Measurements from ENCODE around the gene BRSK2.

BRSK2 gene

DNA sequence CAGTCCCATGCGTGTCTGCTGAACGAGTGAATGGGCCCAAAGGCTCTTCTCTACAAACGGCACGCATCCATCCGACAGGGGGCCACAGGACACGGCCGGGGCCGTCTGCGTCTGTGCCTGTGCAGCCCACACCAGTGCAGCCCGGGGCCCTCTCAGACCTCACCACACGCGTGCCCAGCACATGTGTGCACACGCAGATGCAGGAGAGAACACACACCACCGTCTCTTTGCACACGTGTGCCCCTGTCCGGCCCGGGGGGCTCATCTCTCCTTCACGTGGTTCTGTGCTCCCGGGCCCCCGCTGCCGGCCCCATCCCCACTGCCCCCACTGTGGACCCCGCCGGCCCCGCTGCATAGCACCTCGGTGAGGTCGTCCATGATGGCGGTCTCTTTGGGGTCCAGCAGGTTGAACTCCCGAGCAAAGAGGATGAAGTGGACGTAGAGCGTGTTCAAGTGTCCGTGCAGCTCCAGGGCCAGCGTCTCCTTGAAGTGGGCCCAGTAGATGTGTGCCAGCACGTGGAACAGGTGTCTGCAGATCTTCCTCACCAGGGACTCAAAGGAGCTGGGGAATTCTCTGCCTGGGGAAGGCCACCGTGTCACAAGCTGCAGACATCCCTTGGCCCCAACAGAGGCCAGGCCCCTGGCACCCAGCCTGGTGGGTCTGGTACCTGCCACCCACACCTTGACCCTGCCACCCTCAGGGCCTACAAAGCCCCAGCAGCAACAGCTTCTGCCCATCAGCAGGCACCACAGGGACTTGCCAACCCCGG is 80.4 kb downstream of the BRSK2 start:
- no peak for ATAC-seq

DNA sequence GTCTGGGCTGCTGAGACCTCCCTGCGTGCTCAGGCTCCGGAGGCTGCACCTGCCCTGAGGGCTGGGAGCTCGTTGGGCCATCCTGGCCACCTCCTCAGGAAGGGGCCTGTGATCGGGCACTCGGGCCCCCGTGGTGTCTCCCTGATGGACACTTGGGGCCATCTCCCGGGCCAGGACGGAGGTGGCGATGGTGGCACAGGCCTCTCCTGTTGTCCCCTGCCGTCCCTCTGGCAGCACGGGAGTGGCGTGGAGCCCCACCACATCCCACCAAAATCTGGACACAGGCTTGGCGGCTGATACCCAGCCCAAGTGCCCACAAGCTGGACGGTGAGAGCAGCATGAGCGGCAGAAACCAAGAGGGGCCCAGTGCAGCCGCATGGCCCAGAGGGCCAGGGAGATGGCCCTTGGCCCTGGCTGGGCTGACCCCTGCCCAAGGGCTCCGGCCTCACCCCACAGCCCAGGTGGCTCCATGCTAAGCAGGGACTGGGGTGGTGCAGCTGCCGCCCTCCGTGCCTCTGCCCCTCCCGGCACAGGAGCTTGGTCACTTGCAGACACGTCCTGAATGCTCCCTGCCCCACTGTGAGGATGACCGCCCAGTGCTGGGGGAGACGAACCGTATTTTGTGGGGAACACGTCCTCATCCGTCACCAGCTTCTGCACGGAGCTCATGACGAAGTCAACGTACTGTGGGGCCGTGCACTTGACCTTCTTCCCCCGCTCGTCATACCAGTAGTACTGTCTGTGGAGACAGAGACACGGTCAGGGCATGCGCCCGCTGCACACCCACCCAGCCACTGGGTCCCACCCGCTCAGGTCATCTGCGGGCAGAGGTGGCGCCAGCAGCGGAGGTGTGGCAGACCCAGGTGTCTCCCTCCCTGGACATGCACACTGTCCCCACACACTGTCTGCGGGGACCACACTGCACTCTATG is 81.2 kb downstream of the BRSK2 start:
- ATAC-seq = no peak

DNA sequence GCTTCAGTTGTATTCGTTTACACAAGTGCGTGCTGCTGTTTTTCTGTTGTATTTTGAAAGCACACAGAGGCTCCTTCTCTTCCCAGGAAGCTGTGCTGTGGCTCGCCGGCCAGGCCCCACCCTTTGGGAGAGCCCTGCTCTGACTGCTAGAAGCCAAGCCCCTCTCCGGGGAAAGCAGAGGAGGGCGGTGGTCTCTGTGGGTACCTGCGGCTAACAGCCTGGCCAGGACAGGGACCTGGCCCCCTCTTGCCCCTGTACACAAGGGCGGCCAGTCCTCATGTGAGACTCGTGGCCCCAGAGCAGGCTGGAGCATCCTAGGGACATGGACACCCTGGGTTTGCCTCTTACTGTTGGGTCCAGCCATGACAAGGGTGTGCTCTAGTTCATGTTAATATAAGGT is 82.0 kb downstream of the BRSK2 start:
- ATAC-seq = no peak

DNA sequence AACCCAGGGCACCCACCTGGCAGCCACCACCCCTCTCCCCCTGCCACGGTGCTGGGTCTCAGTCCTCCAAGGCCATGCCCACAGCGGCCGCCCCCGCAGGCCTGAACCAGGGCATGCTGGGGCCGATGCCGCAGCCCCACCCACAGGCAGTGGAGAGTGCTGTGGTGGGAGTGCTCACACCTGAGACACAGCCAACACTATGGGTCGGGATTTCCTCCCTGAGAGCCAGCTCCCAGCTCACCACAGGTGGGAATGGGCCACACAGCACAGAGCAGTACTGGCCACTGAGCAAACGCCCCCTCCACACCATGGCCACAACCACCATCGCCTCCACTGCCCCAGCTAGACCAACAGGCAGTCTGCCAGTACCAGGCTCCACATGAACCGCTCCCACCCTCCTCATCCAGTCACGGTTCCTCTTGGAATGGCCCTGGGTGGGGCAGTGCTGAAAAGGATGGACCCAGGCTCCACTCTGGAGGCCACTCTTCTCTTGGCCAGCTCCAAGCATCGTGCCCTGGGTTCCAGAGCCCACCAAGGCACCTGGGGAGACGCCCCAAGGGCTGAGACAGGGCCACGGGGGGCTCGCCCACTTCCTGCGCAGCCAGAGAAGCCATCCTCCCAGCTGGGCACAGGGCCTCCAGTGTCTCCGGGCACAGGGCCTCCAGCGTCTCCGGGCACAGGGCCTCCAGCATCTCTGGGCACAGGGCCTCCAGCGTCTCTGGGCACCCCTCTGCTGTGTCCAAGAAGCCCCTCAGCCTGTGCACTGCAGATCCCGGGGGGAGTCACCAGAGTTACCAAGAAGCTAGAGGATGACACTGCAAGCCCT is 82.7 kb downstream of the BRSK2 start:
- no peak for ATAC-seq

DNA sequence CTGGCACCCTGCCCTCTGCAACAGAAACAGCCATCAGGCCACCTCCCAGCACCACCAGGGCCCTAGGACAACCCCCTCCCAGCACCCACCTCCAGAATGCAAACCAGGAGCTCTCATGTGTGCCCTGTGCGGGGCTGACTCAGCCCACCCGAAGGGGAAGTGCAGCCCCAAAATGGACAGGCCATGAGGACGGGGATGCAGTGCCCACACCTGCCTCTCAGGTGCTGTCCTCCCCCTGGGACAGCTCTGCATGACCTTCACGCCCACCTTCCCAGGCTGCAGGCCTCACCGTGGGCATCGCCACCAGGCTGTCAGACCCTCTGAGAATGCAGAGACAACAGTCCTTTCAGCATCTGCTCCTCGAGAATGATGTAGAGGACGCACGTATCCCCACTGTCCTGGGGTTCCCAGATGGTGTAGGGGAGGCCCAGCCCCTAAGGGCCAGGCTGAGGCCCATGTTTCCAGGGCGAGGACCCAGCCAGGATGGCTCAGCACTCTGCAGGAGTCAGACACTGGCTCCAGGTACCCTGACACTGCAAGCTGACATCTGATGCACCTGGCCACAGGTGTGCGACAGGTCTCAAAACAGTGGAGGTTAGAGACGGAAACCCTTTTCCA is 83.4 kb downstream of the BRSK2 start:
- ATAC-seq = no peak

DNA sequence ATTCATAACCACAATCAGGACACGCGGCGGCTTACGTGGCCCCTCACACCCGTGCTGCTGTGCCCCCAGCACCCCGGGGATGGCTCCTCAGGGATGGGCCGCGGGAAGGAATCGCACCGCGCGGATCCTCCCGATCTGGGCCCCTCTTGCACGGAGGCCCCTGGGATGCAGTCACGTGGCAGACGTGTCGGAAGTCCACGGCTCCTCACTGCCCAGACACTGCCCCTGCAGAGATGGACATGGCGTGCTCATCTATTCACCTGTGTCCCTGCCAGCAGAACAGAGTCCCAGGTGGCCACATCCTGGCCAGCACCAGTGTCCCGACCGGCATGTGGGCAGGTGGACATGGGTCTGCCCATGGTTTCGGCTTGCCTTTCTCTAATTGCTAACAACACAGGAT is 84.1 kb downstream of the BRSK2 start:
- no peak for ATAC-seq

DNA sequence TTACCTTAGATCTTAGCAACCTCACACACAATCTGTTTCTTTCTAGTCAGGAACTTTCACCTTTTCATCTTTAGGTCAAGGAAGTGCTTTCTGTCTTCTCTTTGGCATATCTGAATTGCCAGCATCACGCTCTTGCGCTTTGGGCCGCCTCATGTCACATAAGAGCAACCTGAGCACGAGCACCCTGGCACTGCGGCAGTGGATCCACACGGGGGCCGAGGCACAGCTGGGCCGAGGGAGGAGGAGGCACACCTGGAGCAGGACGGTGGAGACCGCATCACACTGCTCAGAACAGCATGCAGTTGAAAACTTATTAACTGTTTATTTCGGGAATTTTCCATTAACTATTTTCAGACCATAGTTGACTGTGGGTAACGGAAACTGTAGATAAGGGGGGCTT is 86.1 kb downstream of the BRSK2 start:
- ATAC-seq = no peak

DNA sequence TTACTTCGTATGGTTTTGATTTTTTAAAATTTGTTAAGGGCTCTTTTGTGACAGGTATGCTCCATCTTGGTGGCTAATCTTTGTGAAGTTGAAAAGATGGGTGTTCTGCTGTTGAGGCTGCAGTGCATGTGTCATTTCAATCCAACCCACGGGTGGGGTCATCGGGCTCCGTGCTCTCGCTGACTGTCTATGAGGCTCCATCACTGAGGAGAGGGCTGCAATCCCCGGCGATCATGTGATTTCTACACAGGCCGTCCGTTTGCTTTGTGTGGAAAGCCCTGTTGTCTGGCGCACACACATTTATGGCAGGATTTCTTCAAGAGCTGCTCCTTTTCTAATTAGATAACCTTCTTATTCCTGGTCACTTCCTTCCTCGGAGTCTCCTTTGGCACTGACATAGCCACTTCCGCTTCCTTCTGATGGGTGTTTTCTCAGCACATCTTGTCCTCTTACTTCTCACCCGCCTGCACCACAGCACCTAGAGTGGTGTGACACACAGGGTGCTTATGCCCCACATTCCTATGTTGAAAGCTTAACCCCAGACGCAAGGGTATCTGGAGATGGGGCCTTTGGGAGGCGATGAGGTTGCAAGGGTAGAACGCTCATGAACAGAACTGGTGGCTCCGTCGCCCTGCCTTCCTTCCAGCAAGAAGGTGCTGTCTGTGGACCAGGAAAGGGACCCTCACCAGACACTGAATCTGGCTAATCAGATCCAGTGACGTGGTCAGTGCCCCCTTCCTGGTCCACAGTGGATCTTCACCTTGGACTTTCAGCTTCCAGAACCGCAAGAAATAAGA is 87.4 kb downstream of the BRSK2 start:
- no peak for ATAC-seq

DNA sequence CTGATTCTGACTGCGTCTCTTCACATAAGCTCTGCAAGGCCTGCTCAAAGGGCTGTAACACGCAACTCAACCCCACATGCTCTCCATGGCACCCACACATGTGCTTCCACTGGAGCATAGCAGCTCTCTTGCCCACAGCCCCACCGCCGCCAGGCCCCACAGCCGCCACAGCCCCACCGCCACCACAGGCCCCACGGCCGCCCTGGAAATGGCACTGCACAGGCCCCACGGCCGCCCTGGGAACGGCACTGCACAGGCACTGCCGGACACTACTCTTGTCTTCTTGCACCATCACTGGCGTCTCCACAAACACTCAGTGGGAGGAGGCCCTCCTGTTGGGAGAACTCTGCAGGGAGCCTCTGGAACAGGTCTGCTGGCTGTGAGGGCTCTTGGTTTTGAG is 88.3 kb downstream of the BRSK2 start:
- no peak for ATAC-seq

DNA sequence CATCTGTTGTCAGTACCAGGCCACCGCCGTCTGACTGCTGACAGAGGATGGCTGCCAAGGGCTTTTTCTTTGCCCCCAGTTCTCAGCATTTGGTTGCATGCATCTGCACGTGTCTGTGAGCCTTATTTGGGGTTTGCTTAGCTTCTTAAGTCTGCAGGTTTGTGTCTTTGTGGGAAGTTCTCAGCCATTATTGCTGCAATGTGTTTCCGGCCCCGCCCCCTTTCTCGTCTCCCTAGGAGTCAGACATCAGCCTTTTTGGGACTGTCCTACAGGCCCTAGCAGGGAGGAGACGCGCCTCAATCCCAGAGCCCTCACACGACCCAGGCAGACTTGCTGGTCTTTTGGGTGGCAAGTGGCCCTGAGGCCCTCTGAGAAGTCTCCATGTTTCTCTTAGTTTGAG is 88.8 kb downstream of the BRSK2 start:
- ATAC-seq = no peak

DNA sequence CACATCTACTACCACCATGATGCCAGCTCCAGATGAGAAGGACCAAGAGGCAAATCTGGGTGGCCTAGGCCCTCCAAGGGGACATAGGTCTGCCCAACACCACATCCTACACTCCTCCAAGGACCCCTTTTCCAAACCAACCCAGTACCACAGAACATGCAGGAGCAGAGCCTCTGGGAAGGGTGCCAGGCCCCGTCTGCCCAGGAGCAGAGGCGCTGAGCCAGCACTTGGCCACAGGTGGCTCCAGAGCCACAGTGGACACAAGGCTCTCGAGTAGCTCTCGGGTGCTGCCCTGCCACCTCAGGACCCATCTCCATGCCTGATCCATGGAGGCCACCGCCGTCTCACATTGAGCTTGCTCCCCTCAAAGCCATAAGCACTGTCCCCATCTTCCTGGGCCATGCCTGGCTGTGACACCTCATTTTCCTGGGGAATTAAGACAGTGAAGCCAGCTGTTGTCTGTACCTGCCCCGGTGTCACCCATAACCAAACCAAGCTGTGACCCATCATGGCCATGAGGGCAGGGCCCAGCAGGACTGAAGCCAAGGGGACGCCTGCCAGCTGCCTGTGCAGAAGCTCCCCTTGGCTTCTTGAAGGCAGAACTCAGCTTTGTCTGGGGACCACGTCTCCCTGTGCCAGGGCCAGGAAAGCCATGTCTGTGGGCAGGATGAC is 89.4 kb downstream of the BRSK2 start:
- ATAC-seq = no peak

DNA sequence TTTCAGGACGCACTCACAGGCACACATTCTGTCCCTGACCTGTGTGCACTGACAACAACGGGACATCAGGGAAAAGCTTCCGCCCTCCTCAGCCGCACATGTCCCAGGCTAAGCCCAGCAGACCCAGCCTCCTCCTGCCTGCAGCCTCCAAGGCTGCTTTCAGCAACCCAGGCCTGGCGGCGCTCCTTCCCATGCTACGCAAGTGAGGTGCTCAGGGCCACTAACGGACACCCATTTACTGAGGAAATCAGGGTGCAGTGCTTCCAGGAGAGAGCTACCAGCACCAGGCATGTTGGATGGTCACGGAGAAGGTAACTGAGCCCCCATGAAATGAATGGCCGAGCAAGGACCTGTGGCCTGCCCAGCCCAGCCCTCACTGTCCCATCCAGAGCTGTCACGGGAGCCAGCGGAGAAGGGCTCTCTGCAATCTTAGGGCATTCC is 90.0 kb downstream of the BRSK2 start:
- no peak for ATAC-seq

DNA sequence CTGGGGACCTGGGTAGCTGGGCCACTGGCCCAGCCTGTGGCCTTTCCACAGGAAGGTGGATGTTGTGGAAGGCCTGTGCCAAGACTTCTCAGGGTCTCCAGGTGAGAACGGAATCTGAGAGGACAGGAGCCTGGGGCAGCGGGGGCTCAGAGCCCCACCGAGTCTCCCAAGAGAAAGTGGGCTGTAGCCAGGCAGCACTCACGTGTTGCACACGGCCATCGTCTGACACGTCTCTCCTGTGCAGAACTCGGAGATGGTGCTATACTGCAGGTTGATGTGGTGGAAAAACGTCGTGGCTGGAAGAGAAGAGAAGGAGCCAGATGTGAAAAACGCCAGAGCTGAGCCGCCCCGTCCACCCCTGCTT is 90.4 kb downstream of the BRSK2 start:
- ATAC-seq = no peak

DNA sequence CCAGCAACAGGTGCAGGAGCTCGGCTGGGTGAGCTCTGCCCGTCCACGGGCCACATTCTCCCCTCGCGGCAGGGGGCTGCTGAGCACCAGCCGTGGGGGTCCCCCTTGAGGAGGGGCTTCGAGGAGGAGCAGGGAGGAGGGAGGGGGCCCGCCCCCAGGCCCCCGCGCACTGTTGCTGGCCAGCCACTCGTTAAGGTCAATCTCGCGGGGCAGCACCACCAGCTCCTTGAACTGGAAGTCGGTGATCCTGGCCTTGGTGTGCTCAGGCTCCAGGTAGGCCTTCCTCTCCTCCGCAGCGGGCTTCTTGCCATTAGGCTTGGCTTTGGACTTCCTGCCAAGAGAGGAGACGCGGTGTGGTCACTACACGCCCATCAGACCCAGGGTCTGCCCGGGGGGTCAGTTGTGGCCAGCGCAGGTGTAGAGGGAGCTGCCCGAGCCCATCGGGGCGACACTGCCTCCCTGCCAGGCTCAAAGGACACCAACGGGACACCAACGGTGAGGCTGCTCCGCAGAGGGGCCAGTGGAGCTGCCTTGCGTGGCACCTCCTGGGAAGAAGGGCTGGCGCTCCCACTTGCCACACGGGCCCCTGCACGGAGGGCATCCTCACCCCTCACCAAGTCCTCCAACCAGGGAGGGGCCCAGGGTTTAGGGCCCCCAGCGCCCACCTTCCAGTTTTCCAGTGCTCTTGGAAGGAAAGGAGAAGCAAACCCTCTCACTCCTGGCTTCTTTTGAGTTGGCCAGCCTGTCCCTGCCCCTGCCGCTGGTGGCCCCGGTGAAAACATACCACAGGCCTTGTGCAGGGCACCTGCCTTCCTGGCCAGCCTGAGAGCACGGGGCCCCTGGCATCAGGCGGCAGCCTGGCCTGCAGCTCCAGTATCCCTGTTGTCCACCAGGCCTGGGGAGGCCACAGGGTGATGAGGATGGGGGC is 91.1 kb downstream of the BRSK2 start:
- ATAC-seq = no peak

DNA sequence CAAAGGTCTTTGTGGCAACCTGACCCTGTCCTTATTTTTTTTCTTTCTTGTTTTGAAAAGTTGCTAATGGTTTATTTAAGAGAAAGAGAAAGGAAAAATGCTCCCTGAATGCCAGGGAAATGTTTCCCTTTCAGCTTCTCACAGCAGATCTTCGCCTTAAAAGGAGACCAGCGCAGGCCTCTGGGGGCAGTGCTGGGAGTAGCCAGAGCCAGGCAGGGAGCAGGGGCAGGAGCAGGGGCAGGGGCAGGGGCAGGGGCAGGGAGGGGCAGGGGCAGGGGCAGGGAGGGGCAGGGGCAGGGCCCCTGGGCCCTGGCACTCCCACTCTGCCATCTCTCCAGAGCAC is 91.7 kb downstream of the BRSK2 start:
- no peak for ATAC-seq

DNA sequence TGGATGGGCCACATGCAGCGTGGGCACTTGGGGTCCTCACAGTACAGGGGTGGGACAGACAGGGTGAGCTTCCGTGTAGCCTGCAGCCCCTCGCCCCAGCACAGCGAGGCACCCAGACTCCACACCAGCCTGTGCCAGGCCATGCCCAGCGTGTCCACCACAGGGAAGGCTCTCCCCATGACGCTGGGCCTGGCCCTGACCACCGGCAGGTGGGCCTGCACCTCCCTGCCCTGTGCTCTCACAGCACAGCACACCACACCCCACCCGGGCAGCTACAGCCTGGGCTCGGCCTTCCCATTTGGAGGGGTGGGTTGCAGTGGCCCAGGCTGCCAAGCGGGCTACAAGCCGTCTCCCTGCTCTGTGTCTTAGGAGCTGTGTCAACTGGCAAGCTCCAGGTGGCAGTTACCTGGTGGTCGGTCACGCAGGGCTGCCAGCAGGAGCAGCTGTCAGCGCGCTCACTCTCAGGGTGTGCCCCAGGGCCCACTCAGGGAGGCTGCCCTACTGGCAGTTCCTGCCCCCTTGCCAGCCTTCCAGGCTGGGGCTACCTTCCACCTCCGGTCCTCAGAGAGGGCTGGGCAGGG is 92.2 kb downstream of the BRSK2 start:
- no peak for ATAC-seq

DNA sequence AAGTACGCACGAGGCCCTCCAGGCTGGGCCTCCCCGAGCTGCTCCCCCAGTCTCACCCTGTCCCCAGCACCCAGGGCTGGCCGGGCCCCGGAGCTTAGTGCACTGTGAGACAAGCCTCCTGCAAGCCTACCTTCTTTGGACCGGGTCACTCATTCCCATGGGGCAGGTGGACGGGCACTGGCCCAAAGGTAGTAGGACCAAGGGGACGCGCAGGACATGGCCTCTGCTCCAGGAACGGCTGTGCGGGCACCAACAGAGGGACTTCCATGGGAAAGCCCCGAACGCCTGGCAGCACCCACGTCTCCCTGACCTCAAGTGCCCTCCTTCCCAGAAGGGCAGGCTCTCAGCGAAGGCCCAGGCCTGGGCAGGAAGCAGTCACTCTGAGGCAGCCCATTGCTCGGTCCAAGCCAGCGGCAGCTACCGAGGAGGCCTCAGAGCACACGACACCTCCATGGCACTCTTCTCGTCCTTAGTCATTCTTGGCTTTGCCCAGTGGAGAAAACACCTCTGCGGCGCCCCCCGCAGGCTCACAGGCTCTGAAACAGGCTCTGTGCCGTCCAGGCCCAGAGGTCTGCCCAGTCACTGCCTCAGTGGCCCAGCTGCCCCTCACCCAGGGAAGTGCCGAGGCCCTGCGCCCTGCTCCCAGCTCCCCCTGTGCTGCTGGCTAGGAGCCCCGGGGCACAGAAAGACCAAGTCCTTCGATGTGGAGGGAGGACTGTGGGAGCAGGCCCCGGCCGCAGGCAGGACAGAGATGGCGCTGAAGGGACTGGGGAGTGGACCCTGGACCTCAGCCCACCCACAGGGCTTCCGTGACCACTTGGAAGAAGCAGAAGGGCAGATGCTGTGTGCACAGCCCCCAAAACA is 93.1 kb downstream of the BRSK2 start:
- no peak for ATAC-seq

DNA sequence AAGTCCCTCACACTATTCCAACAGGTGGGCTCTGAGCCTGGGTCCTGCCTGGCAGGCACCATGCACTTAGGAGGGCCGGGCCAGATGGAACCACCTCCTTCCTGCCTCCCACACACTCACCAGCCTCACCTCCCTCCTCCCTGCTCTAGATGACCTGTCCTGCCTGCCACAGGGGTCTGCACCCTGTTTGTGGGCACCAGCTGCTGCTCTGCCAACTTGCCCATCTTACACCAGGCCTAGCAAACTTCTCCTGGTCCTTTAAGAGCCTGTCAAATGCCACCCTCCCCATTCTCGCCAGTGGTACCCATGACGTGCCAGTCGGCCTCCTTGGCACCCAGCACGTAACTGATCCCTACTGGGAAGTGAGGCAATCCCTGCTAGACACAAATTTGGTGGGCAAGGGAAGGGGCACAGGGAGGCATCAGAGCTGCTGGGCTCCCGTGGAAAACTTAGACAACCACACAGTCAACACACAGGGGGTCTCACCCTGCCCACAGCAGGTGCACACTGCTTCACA is 93.8 kb downstream of the BRSK2 start:
- ATAC-seq = no peak
